A549 (cell line): ENCODE data around the gene ANKRD6. TPM values are rescaled to one million over a fixed set of nuclear protein-coding genes. Genes with fewer than 3 reads are reported as not detected.
"Not testable (repeated sequence)": the region's sequence is repeated elsewhere in the genome, so short reads cannot be mapped to it uniquely, and the experiment has no call there.

ENCODE experiments used
- ATAC-seq, 2 experiments: fragments of 200-7000 bp in 1 of 2; fragments of >200 bp in 1 of 2; cut with Nextera tagmentation in 1 of 2; cut with Tn5 transposase in 1 of 2; 3 replicates each; pipeline versions ENCODE4 v1.8.0 to v1.9.1; 2018 to 2020; ENCODE audit warnings: mild to moderate bottlenecking in 1 of 2, moderate library complexity in 1 of 2
- CTCF ChIA-PET: fragments of 300-600 bp; sonication (Branson Sonifier 250); formaldehyde crosslinking; extraction: SDS; loops from one replicate; lab custom pipeline; 2021; ENCODE audit warnings: antibody characterized with exemption, inconsistent platforms; lab: Yijun Ruan, JAX
- POLR2A ChIA-PET: fragments of 350-600 bp; formaldehyde crosslinking; extraction: SDS; loops from one replicate; lab custom pipeline; 2021; ENCODE audit warnings: antibody characterized with exemption, inconsistent platforms; lab: Yijun Ruan, JAX
- DNase-seq, 2 experiments: peaks; one replicate each; pipeline versions ENCODE4 v3.0.0 to v3.0.0-alpha.2; 2011 to 2016; ENCODE audit warnings: low read depth in 1 of 2, low spot score in 1 of 2
- FAIRE-seq: peaks from 2 replicates; lab custom pipeline; 2011; peaks lifted over from hg19 to GRCh38; lab: Jason Lieb, UNC
- H3K27ac ChIP-seq, 2 experiments: fragments of >200 bp; sonication (Bioruptor Twin); formaldehyde crosslinking; 3 replicates each; pipeline ENCODE4 v1.5.1; 2016 to 2017
- H3K4me1 ChIP-seq: fragments of >200 bp; sonication (Bioruptor Twin); formaldehyde crosslinking; 3 replicates; pipeline ENCODE4 v1.6.1; 2016
- H3K4me2 ChIP-seq: fragments of >200 bp; sonication (Bioruptor Twin); formaldehyde crosslinking; 3 replicates; pipeline ENCODE4 v1.6.1; 2016
- H3K4me3 ChIP-seq: fragments of >200 bp; sonication (Bioruptor Twin); formaldehyde crosslinking; 3 replicates; pipeline ENCODE4 v1.5.1; 2016
- H3K9me3 ChIP-seq: fragments of >200 bp; sonication (Bioruptor Twin); formaldehyde crosslinking; 3 replicates; pipeline ENCODE4 v1.6.1; 2016
- BCL3 ChIP-seq: fragments of >200 bp; sonication (Bioruptor Twin); formaldehyde crosslinking; IDR thresholded peaks from 3 replicates; pipeline ENCODE4 v1.6.1; 2016
- BHLHE40 ChIP-seq: IDR thresholded peaks from 2 replicates; pipeline ENCODE4 v1.6.1; 2012; ENCODE audit warnings: low read depth, low read length, inconsistent platforms
- CBX2 ChIP-seq: fragments of 200-600 bp; sonication (generic); IDR thresholded peaks from 2 replicates; pipeline ENCODE4 v1.6.1; 2016; ENCODE audit warnings: low read depth, mild to moderate bottlenecking, borderline replicate concordance
- EHF ChIP-seq: fragments of 250-450 bp; sonication (Bioruptor Pico); IDR thresholded peaks from 2 replicates; pipeline ENCODE4 v1.5.0; 2020; ENCODE audit warnings: mild to moderate bottlenecking
- EHMT2 ChIP-seq: fragments of 200-600 bp; sonication (generic); IDR thresholded peaks from 2 replicates; pipeline ENCODE4 v1.6.1; 2016; ENCODE audit warnings: antibody characterized with exemption, low read depth, mild to moderate bottlenecking, moderate library complexity
- HEYL ChIP-seq: fragments of 250-450 bp; sonication (Bioruptor Pico); IDR thresholded peaks from 2 replicates; pipeline ENCODE4 v1.8.0; 2021; ENCODE audit warnings: mild to moderate bottlenecking, moderate library complexity
- HMGXB4 ChIP-seq: fragments of 250-450 bp; sonication (Bioruptor Pico); IDR thresholded peaks from 2 replicates; pipeline ENCODE4 v1.5.0; 2021; ENCODE audit warnings: mild to moderate bottlenecking, moderate library complexity, borderline replicate concordance
- KDM5A ChIP-seq: fragments of 200-600 bp; sonication (generic); IDR thresholded peaks from 2 replicates; pipeline ENCODE4 v1.6.1; 2016; ENCODE audit warnings: antibody characterized with exemption, mild to moderate bottlenecking
- MAFK ChIP-seq: fragments of 450-650 bp; IDR thresholded peaks from 2 replicates; pipeline ENCODE4 v1.6.1; 2014; ENCODE audit not compliant: partially characterized antibody
- NFE2L2 ChIP-seq: fragments of 150-350 bp; conservative IDR thresholded peaks from 2 replicates; pipeline ENCODE4 v1.6.1; 2014; ENCODE audit warnings: low read length
- NR3C1 ChIP-seq: fragments of >200 bp; sonication (Bioruptor Twin); formaldehyde crosslinking; IDR thresholded peaks from 3 replicates; pipeline ENCODE4 v1.6.1; 2017
- PHF8 ChIP-seq: fragments of 200-600 bp; sonication (generic); IDR thresholded peaks from 2 replicates; pipeline ENCODE4 v1.6.1; 2016; ENCODE audit warnings: low read depth, mild to moderate bottlenecking, antibody characterized with exemption, moderate library complexity, borderline replicate concordance
- RCOR1 ChIP-seq: fragments of 150-350 bp; IDR thresholded peaks from 2 replicates; pipeline ENCODE4 v1.6.1; 2014; ENCODE audit warnings: antibody characterized with exemption, low read length, low read depth
- TFCP2L1 ChIP-seq: fragments of 250-450 bp; sonication (Bioruptor Pico); IDR thresholded peaks from 2 replicates; pipeline ENCODE4 v1.5.0; 2021; ENCODE audit warnings: mild to moderate bottlenecking
- USF2 ChIP-seq: fragments of 450-650 bp; IDR thresholded peaks from 2 replicates; pipeline ENCODE4 v1.6.1; 2014; ENCODE audit warnings: antibody characterized with exemption
- ZNF302 ChIP-seq: fragments of 250-450 bp; sonication (Bioruptor Pico); IDR thresholded peaks from 2 replicates; pipeline ENCODE4 v1.9.0; 2021; ENCODE audit warnings: inconsistent platforms, mild to moderate bottlenecking, moderate library complexity
- WGBS: methylation state at CpG from one replicate; pipeline ENCODE4 v1.1.6; 2017; ENCODE audit errors: missing lambda C conversion rate; 5-methylcytosine and 5-hydroxymethylcytosine counted together
- polyA plus RNA-seq, 4 experiments: library from polyadenylated mRNA; depleted of rRNA in 3 of 4; stranded (reverse); fragments of >200 nt; fragmentation: RNase III in 1 of 4; extraction: RNeasy Plus Mini Kit Qiagen cat#74134 plus additional on column Dnase treatment in 1 of 4; gene quantifications; 2 replicates in 3 of 4; 3 replicates in 1 of 4; pipeline ENCODE4 v1.2.3, GENCODE V29; 2011 to 2017
- TF ChIP-seq, protein P1 (sequence below): fragments of >200 bp; sonication (Bioruptor Twin); formaldehyde crosslinking; IDR thresholded peaks from 2 replicates; pipeline ENCODE4 v1.6.1; 2016
- TF ChIP-seq, protein P2 (sequence below): fragments of 250-450 bp; sonication (Bioruptor Pico); IDR thresholded peaks from 2 replicates; pipeline ENCODE4 v1.5.0; 2020; ENCODE audit warnings: low read depth, mild to moderate bottlenecking, moderate library complexity

ANKRD6 gene
- polyA plus RNA-seq, 2 of the 4 experiments (the other 2 are of a cell fraction) = 2.2 to 3.6 TPM

DNA sequence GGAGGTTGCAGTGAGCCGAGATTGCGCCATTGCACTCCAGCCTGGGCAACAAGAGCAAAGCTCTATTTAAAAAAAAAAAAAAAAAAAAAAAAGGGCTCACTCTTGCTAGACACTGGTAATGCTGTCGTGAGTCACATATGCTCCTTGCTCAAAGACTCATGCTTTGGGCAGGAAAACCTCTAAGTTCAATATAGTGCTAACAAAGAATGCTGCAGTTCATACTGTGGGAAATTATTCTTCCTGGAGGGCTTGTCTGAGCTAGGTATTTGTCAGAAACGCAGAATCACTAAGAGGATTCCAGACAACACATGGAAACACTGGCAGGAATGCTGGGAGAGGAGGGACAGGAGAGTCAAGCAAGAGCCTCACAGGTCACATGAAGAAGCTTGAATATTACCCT, 207.9 kb downstream of the ANKRD6 start:
- no peak overlapping the region for H3K4me2 ChIP-seq
- DNase-seq (no peak), ATAC-seq (no peak), FAIRE-seq (no peak)
- TF ChIP-seq, protein P1, sequence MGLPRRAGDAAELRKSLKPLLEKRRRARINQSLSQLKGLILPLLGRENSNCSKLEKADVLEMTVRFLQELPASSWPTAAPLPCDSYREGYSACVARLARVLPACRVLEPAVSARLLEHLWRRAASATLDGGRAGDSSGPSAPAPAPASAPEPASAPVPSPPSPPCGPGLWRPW = no peak
- no peak for TF ChIP-seq RCOR1
- TF ChIP-seq USF2 = no peak
- no peak for TF ChIP-seq CBX2
- peaks cover 13% of the 10 kb centered on the region; the same call in 2 of the 3 replicates for H3K4me1 ChIP-seq
- CTCF ChIA-PET = no interaction called here
- no peak overlapping the region for H3K4me3 ChIP-seq
- H3K9me3 ChIP-seq = no peaks in the 10 kb centered on the region
- 93% methylated on average over 4 of the region's 4 CpGs for WGBS
- no peak overlapping the region for H3K27ac ChIP-seq
- POLR2A ChIA-PET = no interaction called here

DNA sequence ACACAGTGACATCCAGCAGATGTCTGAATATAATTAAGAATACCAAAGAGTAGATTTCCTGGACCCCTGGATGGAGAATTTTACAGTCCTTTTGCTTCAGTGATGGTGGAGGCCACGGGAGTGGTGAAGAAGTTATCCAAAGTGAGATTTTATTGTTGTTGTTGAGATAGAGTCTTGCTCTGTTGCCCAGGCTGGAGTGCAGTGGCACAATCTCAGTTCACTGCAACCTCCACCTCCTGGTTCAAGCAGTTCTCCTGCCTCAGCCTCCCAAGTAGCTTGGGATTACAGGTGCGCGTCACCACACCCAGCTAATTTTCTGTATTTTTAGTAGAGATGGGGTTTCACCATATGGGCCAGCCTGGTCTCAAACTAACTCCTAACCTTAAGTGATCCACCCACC, 208.6 kb downstream of the ANKRD6 start:
- FAIRE-seq = not testable (repeated sequence)

GRCh38 chr6:89642956-89643355, 210.0 kb downstream of the ANKRD6 start:
- Histone ChIP-seq H3K4me1 (peaks cover 9% of the 10 kb centered on the region; the same call in 2 of the 3 replicates), H3K4me2 (no peak overlapping the region)
- WGBS = 92% methylated on average over 3 of the region's 3 CpGs
- no peak for FAIRE-seq
- POLR2A ChIA-PET = no interaction called here
- TF ChIP-seq BCL3 = no peak
- no peak for TF ChIP-seq MAFK
- TF ChIP-seq HMGXB4 (CRISPR knock-in tag) = no peak
- TF ChIP-seq ZNF302 (CRISPR knock-in tag) = no peak
- TF ChIP-seq PHF8 = no peak
- TF ChIP-seq TFCP2L1 (CRISPR knock-in tag) = no peak
- no peak for TF ChIP-seq EHF (CRISPR knock-in tag)
- TF ChIP-seq BHLHE40 = no peak
- no peak for TF ChIP-seq EHMT2
- TF ChIP-seq, all 56 proteins: peak for 0
- Histone ChIP-seq H3K27ac (no peak overlapping the region), H3K4me3 (no peak overlapping the region), H3K9me3 (no peaks in the 10 kb centered on the region)
- DNase-seq (no peak), ATAC-seq (no peak)
- CTCF ChIA-PET = no interaction called here

More for the DNA sequence above, 208.6 kb downstream of the ANKRD6 start:
- DNase-seq, CTCF ChIA-PET, H3K9me3 ChIP-seq, H3K4me2 ChIP-seq, ATAC-seq, H3K27ac ChIP-seq, POLR2A ChIA-PET, H3K4me3 ChIP-seq: not testable (repeated sequence)
- peaks cover 13% of the 10 kb centered on the region; the same call in 2 of the 3 replicates for H3K4me1 ChIP-seq
- 92% methylated on average over 3 of the region's 3 CpGs for WGBS

DNA sequence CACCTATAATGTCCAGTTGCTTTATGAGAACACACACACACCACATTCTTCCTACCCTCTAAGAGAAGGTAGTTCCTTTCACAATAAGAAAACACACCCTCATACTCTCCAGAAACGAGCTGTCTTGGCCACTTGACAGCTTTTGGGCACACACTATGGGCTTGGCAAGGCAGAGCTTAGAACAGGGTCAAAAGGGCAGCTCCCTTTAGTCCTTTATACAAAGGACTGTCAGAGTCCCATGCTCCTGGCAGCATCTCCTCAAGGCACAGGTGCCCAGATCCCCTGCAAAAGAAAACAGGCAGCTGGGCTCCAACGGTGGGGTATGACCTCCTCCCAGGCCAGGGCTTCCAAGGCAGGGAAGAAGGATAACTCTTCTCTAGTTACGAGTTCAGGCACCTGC, 210.5 kb downstream of the ANKRD6 start:
- no peak for ATAC-seq
- no peak overlapping the region for H3K4me2 ChIP-seq
- CTCF ChIA-PET = no interaction called here

More for the DNA sequence above, 210.5 kb downstream of the ANKRD6 start:
- FAIRE-seq = no peak
- no peaks in the 10 kb centered on the region for H3K9me3 ChIP-seq
- no peak overlapping the region for H3K27ac ChIP-seq
- no peak overlapping the region for H3K4me3 ChIP-seq
- WGBS = 44% methylated on average over 3 of the region's 3 CpGs
- no peak for DNase-seq
- TF ChIP-seq BHLHE40 = no peak
- TF ChIP-seq TFCP2L1 (CRISPR knock-in tag) = no peak
- no peak for TF ChIP-seq NR3C1
- no peak for TF ChIP-seq HEYL (CRISPR knock-in tag)
- no peak for TF ChIP-seq NFE2L2
- TF ChIP-seq, protein P2, sequence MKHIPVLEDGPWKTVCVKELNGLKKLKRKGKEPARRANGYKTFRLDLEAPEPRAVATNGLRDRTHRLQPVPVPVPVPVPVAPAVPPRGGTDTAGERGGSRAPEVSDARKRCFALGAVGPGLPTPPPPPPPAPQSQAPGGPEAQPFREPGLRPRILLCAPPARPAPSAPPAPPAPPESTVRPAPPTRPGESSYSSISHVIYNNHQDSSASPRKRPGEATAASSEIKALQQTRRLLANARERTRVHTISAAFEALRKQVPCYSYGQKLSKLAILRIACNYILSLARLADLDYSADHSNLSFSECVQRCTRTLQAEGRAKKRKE (CRISPR knock-in tag) = no peak
- TF ChIP-seq EHMT2 = no peak
- TF ChIP-seq RCOR1 = no peak
- TF ChIP-seq KDM5A = no peak
- POLR2A ChIA-PET = interaction anchor here (0.7 kb wide), 1 partner anchor 12 kb away, joined by 3 read pairs; no protein-coding TSS in a partner anchor
- H3K4me1 ChIP-seq = peaks cover 9% of the 10 kb centered on the region; the same call in 2 of the 3 replicates
